Measurements from ENCODE around the gene NBL1.

DNA sequence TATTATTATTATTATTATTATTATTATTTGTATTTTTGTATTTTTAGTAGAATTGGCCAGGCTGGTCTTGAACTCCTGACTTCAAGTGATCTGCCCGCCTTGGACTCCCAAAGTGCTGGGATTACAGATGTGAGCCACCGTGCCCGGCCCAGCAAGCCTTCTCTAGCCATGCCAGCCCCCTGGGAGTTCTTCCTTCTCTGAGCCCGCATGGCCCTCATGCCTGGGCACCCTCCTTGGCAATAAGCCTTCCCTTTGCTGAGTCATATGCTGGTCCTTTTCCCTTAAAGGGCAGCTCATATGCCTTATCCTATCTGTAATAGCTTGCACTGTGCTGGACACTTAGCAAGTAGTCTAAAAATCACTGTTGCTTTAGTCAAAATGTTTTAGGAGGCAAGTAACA, 8.5 kb upstream of the NBL1 start:
- TF ChIP-seq POLR2A (IDR thresholded peaks at IDR 0.05; ENCODE audit: low read depth, low read length): no peak
- no peak for TF ChIP-seq TAF1 (IDR thresholded peaks at IDR 0.05; ENCODE audit: borderline replicate concordance, low read depth, low read length)
